ENCODE measurements around the gene ZFPM1.

ZFPM1 gene

GRCh38 chr16:88487920-88488851, 35.1 kb downstream of the ZFPM1 start:
- CTCF ChIA-PET = interaction anchor here (2.3 kb wide), 1 partner anchor 50 kb away, joined by 6 read pairs; no protein-coding TSS in a partner anchor
- DNase-seq (ENCODE audit: extremely low spot score) = no peak
- TF ChIP-seq CTCF (IDR thresholded peaks at IDR 0.05; ENCODE audit: control extremely low read depth, extremely low read depth, low read depth, missing control alignments) = no peak
- POLR2A ChIA-PET = no interaction called here

- no peak for DNase-seq (ENCODE audit: extremely low spot score)
- ChIA-PET CTCF (interaction anchor here (0.8 to 2.3 kb wide), 2 partner anchors 51 to 53 kb away, joined by 3 to 6 read pairs; no protein-coding TSS in a partner anchor), POLR2A (no interaction called here)
- no peak for TF ChIP-seq CTCF (IDR thresholded peaks at IDR 0.05; ENCODE audit: control extremely low read depth, extremely low read depth, low read depth, missing control alignments)
Measured at GRCh38 chr16:88489163-88489741, 36.2 kb downstream of the ZFPM1 start.

- CTCF ChIA-PET = no interaction called here
Measured at GRCh38 chr16:88491001-88491559, 38.0 kb downstream of the ZFPM1 start.

GRCh38 chr16:88491560-88492310, 38.7 kb downstream of the ZFPM1 start:
- no peak for TF ChIP-seq CTCF (IDR thresholded peaks at IDR 0.05; ENCODE audit: control extremely low read depth, extremely low read depth, low read depth, missing control alignments)
- DNase-seq (ENCODE audit: extremely low spot score) = no peak
- CTCF ChIA-PET = no interaction called here
- POLR2A ChIA-PET = no interaction called here

More at GRCh38 chr16:88491001-88491559, 38.0 kb downstream of the ZFPM1 start:
- DNase-seq (ENCODE audit: extremely low spot score) = no peak
- POLR2A ChIA-PET = no interaction called here
- no peak for TF ChIP-seq CTCF (IDR thresholded peaks at IDR 0.05; ENCODE audit: control extremely low read depth, extremely low read depth, low read depth, missing control alignments)

GRCh38 chr16:88493879-88494278, 40.8 kb downstream of the ZFPM1 start:
- DNase-seq (ENCODE audit: extremely low spot score) = no peak
- ChIA-PET POLR2A (no interaction called here), CTCF (interaction anchor here (0.7 to 2.1 kb wide), 2 partner anchors 24 to 56 kb away, joined by 3 to 7 read pairs; no protein-coding TSS in a partner anchor)
- TF ChIP-seq CTCF (IDR thresholded peaks at IDR 0.05; ENCODE audit: control extremely low read depth, extremely low read depth, low read depth, missing control alignments) = no peak
